IMR-90 (cell line): ENCODE data around the gene PDZD2. TPM values are rescaled to one million over a fixed set of nuclear protein-coding genes. Genes with fewer than 3 reads are reported as not detected.

ENCODE experiments used
- ATAC-seq: fragments of 200-7000 bp; cut with Tn5 transposase; 2 replicates; pipeline ENCODE4 v1.9.1; 2020; ENCODE audit warnings: low read depth, mild to moderate bottlenecking, moderate library complexity
- BruUV-seq: library from RNA; stranded (reverse); fragments of 400-500 nt; replicated peaks from 2 replicates; lab custom pipeline; 2021; lab: Mats Ljungman, UMichigan
- CTCF ChIA-PET: fragments of 300-600 bp; formaldehyde crosslinking; extraction: SDS; loops from one replicate; lab custom pipeline; 2021; ENCODE audit warnings: antibody characterized with exemption; lab: Yijun Ruan, JAX
- POLR2A ChIA-PET: fragments of 300-600 bp; sonication (Branson Sonifier 250); formaldehyde crosslinking; loops from one replicate; lab custom pipeline; 2022; ENCODE audit warnings: antibody characterized with exemption; ENCODE audit not compliant: unreplicated experiment; lab: Charles Lee
- DNase-seq: peaks from one replicate; pipeline ENCODE4 v3.0.0; 2013
- H2AFZ ChIP-seq: replicated peaks from 2 replicates; pipeline ENCODE3; 2013; ENCODE audit warnings: low read length, mild to moderate bottlenecking; ENCODE audit not compliant: poor library complexity
- H2AK5ac ChIP-seq: 2 replicates; pipeline ENCODE4 v1.6.1; 2013; ENCODE audit warnings: low read depth, low read length, inconsistent platforms
- H2AK9ac ChIP-seq: replicated peaks from 2 replicates; pipeline ENCODE3; 2013; ENCODE audit warnings: mild to moderate bottlenecking, low read depth, low read length, moderate library complexity; ENCODE audit not compliant: poor library complexity
- H2BK120ac ChIP-seq: 2 replicates; pipeline ENCODE4 v1.6.1; 2013; ENCODE audit warnings: low read depth, low read length, inconsistent platforms
- H2BK15ac ChIP-seq: 3 replicates; pipeline ENCODE4 v1.6.1; 2013; ENCODE audit warnings: low read depth, low read length, inconsistent platforms
- H2BK20ac ChIP-seq: 2 replicates; pipeline ENCODE4 v1.6.1; 2013; ENCODE audit warnings: low read depth, mild to moderate bottlenecking, inconsistent platforms, low read length, moderate library complexity
- H2BK5ac ChIP-seq: 2 replicates; pipeline ENCODE4 v1.6.1; 2013; ENCODE audit warnings: mild to moderate bottlenecking, low read depth, low read length, inconsistent platforms; ENCODE audit not compliant: poor library complexity, severe bottlenecking
- H3K14ac ChIP-seq: replicated peaks from 2 replicates; pipeline ENCODE4 v1.6.1; 2013; ENCODE audit warnings: low read depth, low read length, inconsistent platforms
- H3K18ac ChIP-seq: 2 replicates; pipeline ENCODE4 v1.6.1; 2013; ENCODE audit warnings: low read depth, low read length, control low read depth
- H3K23ac ChIP-seq: 2 replicates; pipeline ENCODE4 v1.6.1; 2013; ENCODE audit warnings: low read depth, low read length, inconsistent platforms
- H3K27ac ChIP-seq: 2 replicates; pipeline ENCODE4 v1.5.1; 2013; ENCODE audit warnings: mild to moderate bottlenecking, control low read depth, low read length; ENCODE audit not compliant: insufficient read depth
- H3K27me3 ChIP-seq: 2 replicates; pipeline ENCODE4 v1.6.1; 2013; ENCODE audit warnings: low read length; ENCODE audit not compliant: control insufficient read depth, insufficient read depth
- H3K36me3 ChIP-seq: 2 replicates; pipeline ENCODE4 v1.6.1; 2013; ENCODE audit warnings: low read length, mixed read lengths; ENCODE audit not compliant: control insufficient read depth, insufficient read depth
- H3K4ac ChIP-seq: 2 replicates; pipeline ENCODE4 v1.6.1; 2013; ENCODE audit warnings: low read depth, low read length, inconsistent platforms
- H3K4me1 ChIP-seq: 2 replicates; pipeline ENCODE4 v1.6.1; 2013; ENCODE audit warnings: low read length, mixed read lengths; ENCODE audit not compliant: control insufficient read depth, insufficient read depth
- H3K4me2 ChIP-seq: 2 replicates; pipeline ENCODE4 v1.6.1; 2013; ENCODE audit warnings: low read depth, mild to moderate bottlenecking, control low read depth, low read length, moderate library complexity
- H3K4me3 ChIP-seq: 2 replicates; pipeline ENCODE4 v1.5.1; 2013; ENCODE audit warnings: low read depth, mild to moderate bottlenecking, control low read depth, low read length, moderate library complexity; ENCODE audit not compliant: insufficient read depth
- H3K56ac ChIP-seq: 2 replicates; pipeline ENCODE4 v1.6.1; 2013; ENCODE audit warnings: low read length, inconsistent platforms; ENCODE audit not compliant: insufficient read depth; ENCODE audit errors: extremely low read depth
- H3K79me1 ChIP-seq, 2 experiments: 2 replicates each; pipeline ENCODE4 v1.6.1; 2013; ENCODE audit warnings: low read length in 2 of 2, inconsistent platforms in 1 of 2, low read depth in 1 of 2
- H3K9ac ChIP-seq: 2 replicates; pipeline ENCODE4 v1.6.1; 2013; ENCODE audit warnings: low read depth, low read length, control low read depth
- H3K9me1 ChIP-seq: 2 replicates; pipeline ENCODE4 v1.6.1; 2013; ENCODE audit warnings: low read length, inconsistent platforms; ENCODE audit not compliant: insufficient read depth
- H3K9me3 ChIP-seq: 2 replicates; pipeline ENCODE4 v1.6.1; 2013; ENCODE audit warnings: low read length; ENCODE audit not compliant: control insufficient read depth, insufficient read depth
- H4K20me1 ChIP-seq: 2 replicates; pipeline ENCODE4 v1.6.1; 2013; ENCODE audit warnings: low read length, inconsistent platforms; ENCODE audit not compliant: insufficient read depth
- H4K5ac ChIP-seq: 2 replicates; pipeline ENCODE4 v1.6.1; 2013; ENCODE audit warnings: mild to moderate bottlenecking, low read depth, low read length, control low read depth
- H4K8ac ChIP-seq, 2 experiments: 2 replicates each; pipeline ENCODE4 v1.6.1; 2013; ENCODE audit warnings: low read depth in 2 of 2, low read length in 2 of 2, control low read depth in 1 of 2, inconsistent platforms in 1 of 2
- H4K91ac ChIP-seq: 2 replicates; pipeline ENCODE4 v1.6.1; 2013; ENCODE audit warnings: low read depth, low read length, inconsistent platforms; ENCODE audit not compliant: insufficient read depth
- MAZ ChIP-seq: IDR thresholded peaks from 2 replicates; pipeline ENCODE4 v1.6.1; 2012; ENCODE audit warnings: low read depth, mild to moderate bottlenecking, low read length, improper control_type of control experiment, moderate library complexity, borderline replicate concordance
- WGBS, 2 experiments: methylation state at CpG; one replicate each; pipeline versions ENCODE4 v1.1.5 to v1.1.7; 2013; ENCODE audit warnings: missing lambda C conversion rate in 2 of 2; ENCODE audit not compliant: insufficient read length in 1 of 2; ENCODE audit errors: extremely low coverage in 2 of 2; 5-methylcytosine and 5-hydroxymethylcytosine counted together
- dilution Hi-C: fragments of 300-500 bp; cut with HindIII; formaldehyde crosslinking; loops from one replicate; pipeline ENCODE4 v1.14.3; 2018; ENCODE audit warnings: low sequenced_read_pairs; ENCODE audit not compliant: unreplicated experiment
- in situ Hi-C: fragments of 300-500 bp; cut with MboI; formaldehyde crosslinking; loops from 3 replicates; pipeline ENCODE4 v1.14.3; 2019; ENCODE audit warnings: low sequenced_read_pairs, inconsistent platforms, mixed read lengths
- intact Hi-C: fragments of 100-400 bp; cut with micrococcal nuclease; formaldehyde crosslinking; loops from 2 replicates; pipeline ENCODE4 v1.10.0; 2022
- polyA plus RNA-seq, 3 experiments: library from polyadenylated mRNA; depleted of rRNA; stranded (reverse); fragments of >200 nt; gene quantifications; 2 replicates each; pipeline ENCODE4 v1.2.3, GENCODE V29; 2012; ENCODE audit warnings: low replicate concordance in 1 of 3
- total RNA-seq: library from RNA; depleted of rRNA; stranded (reverse); fragments of >200 nt; gene quantifications from 2 replicates; pipeline ENCODE4 v1.2.3, GENCODE V29; 2012

The PDZD2 gene
- total and polyA plus RNA-seq, 2 of the 4 experiments (the other 2 are of a cell fraction): under 0.01 to 0.02 TPM

DNA sequence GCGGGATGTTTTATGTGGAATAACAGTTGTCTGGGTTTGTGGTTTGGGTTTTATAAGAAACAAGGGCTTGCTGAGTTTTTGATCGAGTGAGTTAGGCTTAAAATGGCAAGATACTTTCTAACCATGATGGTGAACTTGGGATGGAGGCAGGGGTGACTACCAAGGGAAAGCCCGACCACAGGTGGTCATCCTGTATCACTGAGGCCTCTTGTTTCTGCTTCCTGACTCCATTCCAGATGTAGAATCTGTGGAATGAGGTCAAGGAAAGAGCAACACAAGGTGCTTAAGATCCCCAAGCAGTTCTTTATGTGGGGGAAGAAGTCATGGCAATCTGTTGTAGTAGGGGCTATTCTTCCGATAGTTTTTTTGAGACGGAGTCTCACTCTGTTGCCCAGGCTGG lies 412.9 kb downstream of the PDZD2 start:
- TF ChIP-seq MAZ: no peak
- no peak overlapping the region for H4K8ac ChIP-seq
- H3K23ac ChIP-seq: no peak overlapping the region
- no peak overlapping the region for H2AK5ac ChIP-seq
- ATAC-seq: no peak
- no peak overlapping the region for H3K18ac ChIP-seq
- H2BK5ac ChIP-seq: no peak overlapping the region
- no peaks in the 10 kb centered on the region for H3K79me1 ChIP-seq
- H4K5ac ChIP-seq: no peak overlapping the region
- no peak overlapping the region for H3K4me2 ChIP-seq
- no peaks in the 10 kb centered on the region for H3K4me1 ChIP-seq
- no peak for DNase-seq
- in situ Hi-C loops: no loop called here
- WGBS, 2 experiments: 100% methylated on average over 1 of the region's 5 CpGs; no CpG with 5 or more reads in 1 of the 2 experiments
- no peaks in the 10 kb centered on the region for H3K36me3 ChIP-seq
- no peak overlapping the region for H2BK120ac ChIP-seq
- H2BK20ac ChIP-seq: no peak overlapping the region
- H4K20me1 ChIP-seq: no peaks in the 10 kb centered on the region
- H2AK9ac ChIP-seq: no peak overlapping the region
- H4K91ac ChIP-seq: no peak overlapping the region
- no peak overlapping the region for H3K14ac ChIP-seq
- H3K56ac ChIP-seq: no peak overlapping the region
- no peaks in the 10 kb centered on the region for H3K9me1 ChIP-seq
- dilution Hi-C loops: loop anchor here (25.0 kb wide), 1 partner anchor 214 kb away; no protein-coding TSS in a partner anchor
- intact Hi-C loops: no loop called here
- no TSS peak for BruUV-seq
- peaks cover 55% of the 10 kb centered on the region for H3K27me3 ChIP-seq
- ChIA-PET POLR2A (interaction anchor here (0.6 kb wide), 1 partner anchor 14 kb away, joined by 3 read pairs; no protein-coding TSS in a partner anchor), CTCF (no interaction called here)
- H3K9me3 ChIP-seq: no peaks in the 10 kb centered on the region
- no peak overlapping the region for H3K4me3 ChIP-seq
- H3K4ac ChIP-seq: no peak overlapping the region
- H2AFZ ChIP-seq: no peak overlapping the region
- H3K9ac ChIP-seq: no peak overlapping the region
- no peak overlapping the region for H3K27ac ChIP-seq
- H2BK15ac ChIP-seq: no peak overlapping the region
